HG02884 (cell line): ENCODE measurements around the gene ZFP2.
"Not testable (repeated sequence)": the region's sequence is repeated elsewhere in the genome, so short reads cannot be mapped to it uniquely, and the experiment has no call there.

Experiments
- ATAC-seq: cut with Tn5 transposase; IDR thresholded peaks from one replicate; pipeline ENCODE4 v1.9.1; 2021; ENCODE audit warnings: mild to moderate bottlenecking, moderate library complexity; ENCODE audit not compliant: unreplicated experiment

Gene ZFP2

DNA sequence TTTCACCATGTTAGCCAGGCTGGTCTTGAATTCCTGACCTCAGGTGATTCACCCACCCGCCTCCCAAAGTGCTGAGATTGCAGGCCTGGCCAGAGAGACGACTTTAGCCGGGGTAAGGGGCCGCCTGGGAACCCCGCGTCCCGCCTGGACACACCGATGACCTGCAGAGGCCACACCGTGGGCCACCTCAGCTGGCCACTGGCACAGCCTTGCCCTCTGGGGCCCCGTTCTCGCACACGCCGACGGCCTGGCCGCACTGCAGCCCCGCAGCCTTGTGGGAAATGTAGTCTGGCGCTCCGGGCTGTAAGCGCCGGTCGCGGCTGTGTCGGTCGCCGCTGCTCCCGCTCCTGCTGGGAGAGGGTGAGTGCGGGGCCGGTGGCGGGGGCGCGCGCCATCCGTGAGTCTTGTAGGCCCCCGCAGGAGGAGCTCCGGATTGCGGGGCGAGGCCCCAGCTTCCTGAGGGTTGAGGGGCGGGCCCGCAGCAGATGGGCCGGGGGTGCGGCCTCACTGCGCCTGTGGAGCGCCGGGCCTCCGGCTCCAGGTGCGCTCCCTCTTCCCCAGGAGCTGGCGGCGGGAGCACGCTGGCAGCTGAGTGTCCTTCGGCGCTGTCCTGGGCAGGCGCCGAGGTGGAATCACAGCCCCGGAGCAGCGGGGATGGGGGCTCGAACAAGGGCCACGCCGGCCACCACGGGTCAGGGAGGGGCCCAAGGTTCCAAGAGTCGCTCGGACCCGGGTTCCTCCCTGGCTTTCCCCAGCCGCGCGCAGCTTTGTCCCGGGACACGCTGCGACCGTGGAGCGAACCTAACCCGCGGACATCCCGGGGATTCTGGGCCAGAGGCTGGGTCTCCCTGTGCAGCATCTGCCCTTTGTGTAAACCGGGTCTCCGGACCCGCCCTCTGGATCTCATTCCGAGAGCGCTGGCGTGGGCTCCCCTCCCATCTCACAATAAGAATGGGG is at the start of gene ZFP2:
Gene ZFP2, plus strand, starts transcription at position 299 of the 957 bp plus-strand sequence. CDS start 35,401 bp downstream, outside the sequence.
- ATAC-seq: no peak

- ATAC-seq: no peak
These were observed 46.4 kb upstream of the ZFP2 start for GRCh38 chr5:178849316-178849715.

DNA sequence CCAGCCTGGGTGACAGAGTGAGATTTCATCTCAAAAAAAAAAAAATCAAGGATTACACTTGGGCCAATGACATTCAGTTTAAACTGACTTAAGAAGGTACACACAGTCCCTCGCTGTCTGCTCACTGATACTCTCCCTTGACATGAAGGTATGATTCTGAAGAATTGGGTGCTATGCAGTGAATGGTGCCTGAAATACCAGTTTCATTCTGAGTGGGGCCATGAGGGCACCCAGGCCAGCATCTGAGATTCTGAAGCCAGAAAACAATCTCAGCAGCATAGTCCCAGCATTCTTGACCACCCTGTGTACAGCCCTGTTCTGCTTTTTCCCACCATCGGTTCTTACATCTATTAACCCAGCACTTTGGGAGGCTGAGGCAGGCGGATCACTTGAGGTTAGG is 43.8 kb upstream of the ZFP2 start:
- no peak for ATAC-seq

DNA sequence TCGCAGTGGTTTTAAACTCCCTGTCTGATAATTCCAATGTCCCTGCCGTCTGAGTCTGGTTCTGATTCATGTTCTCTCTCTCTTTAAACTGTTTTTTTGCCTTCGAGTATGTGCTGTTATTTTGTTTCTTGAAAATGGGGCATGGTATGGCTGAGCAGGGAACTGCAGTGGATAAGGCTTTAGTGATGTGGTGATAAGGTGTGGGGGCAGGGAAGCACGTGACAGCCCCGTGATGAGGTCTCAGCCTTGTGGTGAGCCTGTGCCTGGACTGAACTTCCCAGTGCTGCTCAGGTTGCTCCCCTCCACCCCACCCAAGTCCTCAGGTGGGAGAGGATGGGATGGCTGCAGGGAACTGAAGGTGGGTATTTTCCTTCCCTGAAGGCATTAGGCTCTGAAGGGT is 41.4 kb upstream of the ZFP2 start:
- ATAC-seq: no peak

DNA sequence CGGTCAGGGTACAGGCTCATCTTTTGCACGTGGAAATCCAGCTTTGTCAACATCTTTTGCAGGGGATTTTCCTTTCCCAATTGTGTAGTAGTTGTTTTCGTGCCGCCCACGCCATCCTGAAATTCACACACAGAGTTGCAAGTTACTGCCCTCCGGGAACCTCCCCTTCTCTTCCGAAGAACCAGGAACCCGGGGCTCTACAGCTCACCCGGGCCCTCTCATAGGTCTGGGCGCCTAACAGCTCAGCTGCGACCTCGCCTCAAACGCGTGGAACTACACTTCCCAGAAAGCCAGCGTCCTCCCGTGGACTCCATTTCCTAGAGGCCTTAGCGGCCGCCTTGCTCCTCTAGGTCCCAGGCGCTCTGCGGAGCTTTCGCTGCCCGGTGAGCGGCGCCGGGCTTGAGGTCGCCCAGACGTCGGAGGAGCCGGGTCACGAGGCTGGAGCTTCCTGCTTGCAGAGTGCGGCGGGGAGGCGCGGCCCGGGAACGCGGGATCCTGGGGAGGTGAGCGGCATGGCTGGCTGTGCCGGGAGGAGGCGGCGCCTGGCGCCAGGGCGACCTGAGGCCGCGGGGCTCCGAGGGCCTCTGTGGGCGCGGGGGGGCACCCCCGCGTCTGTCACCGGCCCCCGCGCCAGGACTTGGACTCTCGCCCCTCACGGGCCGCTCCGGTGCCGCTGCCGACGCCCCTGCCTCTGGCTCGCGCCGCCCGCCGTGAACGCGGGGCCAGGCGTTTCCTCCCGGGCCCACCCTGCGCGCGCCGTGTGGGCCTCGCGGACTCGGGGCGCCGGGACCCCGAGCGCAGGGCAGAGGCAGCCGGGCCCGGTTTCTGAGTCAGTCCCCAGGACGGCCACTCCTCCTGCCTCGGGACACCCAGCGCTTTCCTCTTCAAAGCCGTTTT is 35.8 kb upstream of the ZFP2 start, which contains the start of gene ZNF354B:
Gene ZNF354B, plus strand, starts transcription at position 329 of the 897 bp plus-strand sequence. CDS start 1,095 bp downstream, outside the sequence.
- ATAC-seq: peak; percentile 95

GRCh38 chr5:178860615-178861014 is 35.1 kb upstream of the ZFP2 start:
- not testable (repeated sequence) for ATAC-seq

- no peak for ATAC-seq
These were observed 34.1 kb upstream of the ZFP2 start for GRCh38 chr5:178861627-178862026.

- ATAC-seq: no peak
These were observed 28.8 kb upstream of the ZFP2 start for GRCh38 chr5:178866946-178867345.

DNA sequence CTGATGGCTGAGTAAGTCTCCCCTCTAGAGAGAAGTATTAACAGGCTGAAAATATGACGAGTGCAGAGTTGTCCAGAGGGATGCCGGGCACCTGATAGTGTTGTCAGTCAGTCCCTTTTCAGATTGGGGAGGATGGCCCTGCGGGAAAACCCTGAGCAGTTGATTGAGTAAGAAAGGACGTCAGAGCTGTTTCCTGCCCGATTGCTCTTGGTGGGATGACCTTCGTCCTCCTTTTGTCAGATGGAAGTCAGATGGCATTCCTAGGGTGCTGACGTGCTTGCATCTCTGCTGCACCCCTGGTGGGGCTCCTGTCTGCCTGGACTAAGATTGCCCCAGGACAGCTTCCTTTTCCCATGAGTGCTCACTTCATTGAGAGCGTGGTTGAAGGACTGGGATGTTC is 26.1 kb upstream of the ZFP2 start:
- ATAC-seq: no peak

DNA sequence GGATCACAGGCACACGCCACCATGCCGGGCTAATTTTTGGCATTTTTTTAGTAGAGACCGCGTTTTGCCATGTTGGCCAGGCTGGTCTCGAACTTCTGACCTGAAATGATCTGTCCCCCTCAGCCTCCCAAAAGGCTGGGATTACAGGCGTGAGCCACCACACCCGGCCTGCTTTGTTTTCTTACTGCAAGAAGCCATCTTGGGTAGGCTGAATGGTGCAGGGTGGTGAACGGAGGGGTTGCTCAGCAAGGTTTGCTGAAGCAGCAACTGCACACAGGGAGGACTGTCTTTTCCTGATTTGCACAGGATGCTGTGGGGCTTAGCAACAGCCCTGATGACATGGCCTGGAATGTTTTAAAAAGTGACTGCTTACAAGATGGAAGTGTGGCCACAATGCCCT is 25.3 kb upstream of the ZFP2 start:
- no peak for ATAC-seq

DNA sequence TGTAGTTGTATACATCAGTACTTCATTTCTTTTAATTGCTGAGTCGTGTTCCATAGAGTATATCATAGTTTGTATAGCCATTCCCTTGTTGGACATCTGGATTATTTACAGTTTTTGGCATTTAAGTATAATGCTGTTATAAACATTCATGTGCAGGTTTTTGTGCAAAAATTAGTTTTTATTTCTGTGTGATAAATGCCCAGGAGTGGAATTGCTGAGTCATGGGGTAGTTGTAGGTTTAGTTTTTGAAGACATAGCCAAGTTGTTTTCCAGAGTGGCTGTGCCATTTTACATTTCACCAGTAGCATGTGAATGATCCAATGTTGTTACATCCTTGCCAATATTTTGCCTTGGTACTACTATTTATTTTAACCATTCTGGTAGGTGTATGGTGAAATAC is 23.4 kb upstream of the ZFP2 start:
- ATAC-seq: no peak

DNA sequence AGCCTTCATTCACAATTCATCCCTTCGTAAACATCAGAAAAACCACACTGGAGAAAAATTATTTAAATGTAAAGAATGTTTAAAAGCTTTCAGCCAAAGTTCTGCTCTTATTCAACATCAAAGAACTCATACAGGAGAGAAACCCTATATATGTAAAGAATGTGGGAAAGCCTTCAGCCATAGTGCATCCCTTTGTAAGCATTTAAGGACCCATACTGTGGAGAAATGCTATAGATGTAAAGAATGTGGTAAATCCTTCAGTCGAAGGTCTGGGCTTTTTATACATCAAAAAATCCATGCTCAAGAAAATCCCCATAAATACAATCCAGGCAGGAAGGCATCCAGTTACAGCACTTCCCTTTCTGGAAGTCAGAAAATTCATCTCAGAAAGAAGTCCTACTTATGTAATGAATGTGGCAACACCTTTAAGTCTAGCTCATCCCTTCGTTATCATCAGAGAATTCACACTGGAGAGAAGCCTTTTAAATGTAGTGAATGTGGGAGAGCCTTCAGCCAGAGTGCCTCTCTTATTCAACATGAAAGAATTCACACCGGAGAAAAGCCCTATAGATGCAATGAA is 12.5 kb upstream of the ZFP2 start:
- not testable (repeated sequence) for ATAC-seq

DNA sequence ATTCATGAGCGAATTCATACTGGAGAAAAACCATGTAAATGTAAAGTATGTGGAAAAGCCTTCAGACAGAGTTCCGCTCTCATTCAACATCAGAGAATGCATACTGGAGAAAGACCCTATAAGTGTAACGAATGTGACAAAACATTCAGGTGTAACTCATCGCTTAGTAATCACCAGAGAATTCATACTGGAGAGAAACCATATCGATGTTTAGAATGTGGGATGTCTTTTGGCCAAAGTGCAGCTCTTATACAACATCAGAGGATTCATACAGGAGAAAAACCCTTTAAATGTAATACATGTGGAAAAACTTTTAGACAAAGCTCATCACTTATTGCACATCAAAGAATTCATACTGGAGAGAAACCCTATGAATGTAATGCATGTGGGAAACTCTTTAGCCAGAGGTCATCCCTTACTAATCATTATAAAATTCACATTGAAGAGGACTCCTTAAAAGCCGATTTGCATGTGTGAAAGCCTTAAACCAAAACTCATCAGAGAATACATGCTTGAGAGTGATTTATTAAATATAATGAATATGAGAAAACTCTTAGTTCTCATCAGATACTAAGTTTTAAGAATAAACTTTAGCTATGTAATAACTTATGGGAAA is 11.8 kb upstream of the ZFP2 start:
- no peak for ATAC-seq

DNA sequence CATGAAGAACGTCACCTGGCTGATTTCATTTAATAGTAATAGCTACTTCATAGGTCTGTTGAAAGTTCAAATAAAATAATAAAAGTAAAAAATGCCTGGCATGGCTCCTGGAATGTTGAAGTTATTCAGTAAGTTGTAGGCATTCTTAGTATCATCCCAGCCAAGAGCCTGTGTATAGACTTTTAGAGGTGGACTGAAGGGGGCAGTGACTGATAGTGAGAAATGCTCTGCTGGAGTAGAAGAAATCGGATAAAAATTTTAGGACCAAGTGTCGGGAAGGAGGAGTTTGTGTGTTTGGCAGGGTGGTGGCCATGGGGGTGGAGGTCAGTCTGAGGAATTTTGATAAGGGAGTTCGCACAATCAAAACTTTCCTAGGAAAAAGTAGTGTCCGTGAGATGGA is 3.6 kb downstream of the ZFP2 start:
- ATAC-seq: no peak

GRCh38 chr5:178902849-178903248 is 7.1 kb downstream of the ZFP2 start:
- no peak for ATAC-seq

- no peak for ATAC-seq
These were observed 36.4 kb downstream of the ZFP2 start for GRCh38 chr5:178931846-178932760.

DNA sequence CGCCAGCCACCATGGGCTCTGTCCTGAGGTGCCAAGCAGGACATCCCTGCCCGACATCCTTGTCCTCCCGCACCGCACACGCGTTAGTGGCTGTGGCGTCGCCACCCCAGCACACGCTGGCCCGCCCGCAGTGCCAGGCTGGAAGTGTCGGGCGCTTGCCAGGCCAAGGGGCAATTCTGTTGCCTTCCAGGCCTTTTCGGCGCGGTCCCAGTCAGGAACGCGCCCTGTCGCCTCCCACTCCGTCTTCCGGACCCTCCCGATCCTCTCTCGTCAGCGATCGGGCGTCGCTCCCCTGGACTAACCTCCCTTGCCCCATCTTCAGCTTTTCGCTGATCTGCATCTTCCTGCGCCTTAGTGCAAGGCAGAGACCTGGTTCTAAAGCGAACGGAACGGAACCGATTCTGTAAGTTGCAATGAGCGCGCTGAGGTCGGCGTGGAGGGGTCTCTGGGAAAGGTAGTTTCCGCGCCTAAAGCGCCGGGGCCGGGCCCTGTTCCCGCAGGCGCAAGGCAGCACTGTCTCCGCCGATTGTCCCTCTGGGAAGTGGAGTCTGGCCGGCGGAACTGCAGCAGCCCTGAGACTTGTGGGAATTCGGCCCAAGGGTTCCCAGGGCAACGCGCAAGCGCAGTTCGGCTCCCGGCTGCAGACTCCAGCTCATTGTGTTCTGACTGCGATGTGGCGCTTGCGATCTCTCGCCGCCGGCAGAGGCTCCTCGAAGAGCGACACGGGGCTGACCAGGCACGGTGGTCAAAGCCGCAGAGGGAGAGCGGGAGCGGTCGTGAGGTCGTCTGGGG is 45.1 kb downstream of the ZFP2 start, which contains the start of gene ZNF454:
Gene ZNF454, plus strand, starts transcription at position 630 of the 792 bp plus-strand sequence. CDS start 1,594 bp downstream, outside the sequence.
- no peak for ATAC-seq

DNA sequence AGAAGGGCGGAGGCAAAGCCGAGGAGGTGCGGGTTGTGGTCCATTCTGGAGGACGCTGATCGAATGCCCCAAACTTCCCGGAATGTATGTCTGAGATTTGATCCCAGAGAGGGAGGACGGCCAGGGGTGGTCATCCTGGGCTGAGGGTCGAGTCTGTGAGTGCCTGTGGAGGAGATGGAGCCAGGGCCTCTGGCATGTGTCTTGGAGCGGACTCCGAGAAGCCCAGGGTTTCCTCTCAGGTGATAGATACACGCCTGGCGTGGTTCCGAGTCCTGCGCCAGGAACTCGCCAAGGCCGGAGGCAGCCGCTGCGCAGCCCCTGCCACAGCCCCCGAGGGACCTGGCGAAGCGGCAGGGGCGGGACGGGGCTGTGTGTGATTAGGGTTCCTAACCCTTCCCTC is 45.6 kb downstream of the ZFP2 start:
- ATAC-seq: no peak
